IPS-NIHi7 (cell line): ENCODE data around the gene OLFM2.
"Not testable (repeated sequence)": the region's sequence is repeated elsewhere in the genome, so short reads cannot be mapped to it uniquely, and the experiment has no call there.

ENCODE experiments used
- DNase-seq: peaks from one replicate; pipeline ENCODE4 v3.0.0; 2012; ENCODE audit warnings: mixed read lengths; ENCODE audit errors: extremely low spot score

Gene OLFM2

DNA sequence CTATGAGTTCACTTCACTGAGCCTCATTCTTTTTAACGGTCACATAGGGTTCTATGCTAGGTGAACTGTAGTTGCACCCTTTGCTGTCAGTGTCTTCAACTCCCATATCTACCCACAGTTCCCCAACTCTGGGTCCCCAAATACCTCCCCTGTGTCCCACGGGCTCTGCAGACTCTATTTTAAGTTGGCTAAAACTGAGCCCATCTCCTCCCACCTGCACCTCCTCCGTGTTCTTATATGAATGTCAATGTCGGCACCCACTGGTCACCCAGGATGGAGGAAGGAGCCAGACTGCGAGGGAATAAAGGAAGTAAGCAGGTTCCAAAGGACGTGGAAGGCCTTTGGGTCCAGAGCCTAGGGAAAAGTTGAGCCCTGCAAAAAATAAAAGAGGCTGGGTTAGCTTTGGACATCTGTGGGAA is 102.0 kb downstream of the OLFM2 start:
- no peak for DNase-seq

DNA sequence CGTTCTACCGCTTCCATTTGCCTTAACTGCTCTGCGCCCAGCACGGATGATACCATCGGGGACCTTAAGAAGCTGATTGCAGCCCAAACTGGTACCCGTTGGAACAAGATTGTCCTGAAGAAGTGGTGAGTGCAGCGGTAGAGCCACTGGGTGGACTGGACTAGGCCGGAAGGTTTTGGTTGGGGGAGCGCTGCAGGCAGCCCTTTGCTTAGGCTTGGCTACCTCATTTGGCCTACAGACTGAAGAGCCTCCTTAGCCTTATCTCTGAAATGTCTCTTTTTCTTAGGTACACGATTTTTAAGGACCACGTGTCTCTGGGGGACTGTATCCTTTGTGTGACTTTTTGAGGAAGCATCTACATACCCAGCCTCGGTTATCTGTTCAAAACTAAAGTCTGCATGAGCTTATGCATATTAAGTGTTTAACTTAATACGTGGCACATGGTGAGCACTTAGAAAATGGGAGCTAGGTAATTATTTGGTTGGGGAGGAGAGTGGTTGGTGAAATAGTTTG is 107.7 kb downstream of the OLFM2 start:
- DNase-seq, result no peak

DNA sequence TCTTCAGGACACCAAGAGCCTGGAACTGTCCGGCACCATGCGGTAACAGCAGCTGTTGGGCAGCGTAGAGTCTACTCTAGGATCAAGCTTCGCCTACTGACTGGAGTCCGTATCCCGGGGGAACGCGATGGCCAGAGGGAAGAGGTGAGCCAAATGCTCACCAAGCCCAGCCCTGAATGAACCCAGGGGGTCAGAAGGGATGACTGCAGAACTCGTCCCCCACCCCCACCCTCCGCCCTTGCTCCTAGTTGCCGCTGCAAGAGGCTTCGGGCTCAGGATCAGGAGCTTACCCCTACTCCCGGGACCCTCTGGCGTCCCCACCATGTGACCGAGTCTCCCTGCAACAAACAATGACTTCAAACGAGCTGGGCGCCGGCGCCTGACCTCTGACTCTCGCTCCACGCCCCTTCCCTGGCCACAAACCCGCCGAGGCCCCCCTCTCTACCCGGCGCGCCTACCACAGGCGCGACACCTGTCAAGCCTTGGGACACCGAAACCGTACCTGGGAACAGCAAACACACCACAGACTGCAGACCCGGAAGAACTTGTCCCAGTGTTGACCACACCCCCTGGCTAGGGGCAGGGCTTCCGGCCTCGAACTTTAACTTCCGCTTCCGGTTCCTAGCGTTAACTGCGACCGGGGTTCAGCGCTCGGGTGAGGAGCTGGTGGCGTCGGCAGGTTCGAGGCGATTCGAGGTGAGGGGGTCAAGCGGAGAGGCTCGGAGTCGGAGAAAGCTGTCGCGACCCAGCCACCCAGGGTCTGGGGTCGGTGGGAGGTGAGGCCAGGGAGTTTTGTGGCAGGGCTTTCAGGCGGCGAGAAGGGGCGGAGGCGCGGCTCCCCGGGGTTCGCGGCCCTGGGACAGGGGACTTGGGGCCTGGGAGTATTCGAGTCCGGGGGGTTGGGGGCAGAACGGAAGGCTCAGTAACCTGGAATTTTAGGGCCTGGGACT is 108.8 kb downstream of the OLFM2 start, which contains the start of gene UBL5:
UBL5 (plus strand) TSS at position 630 of the 950 bp plus-strand sequence. CDS start 420 bp downstream, outside the sequence.
- DNase-seq, result peak; percentile 89

DNA sequence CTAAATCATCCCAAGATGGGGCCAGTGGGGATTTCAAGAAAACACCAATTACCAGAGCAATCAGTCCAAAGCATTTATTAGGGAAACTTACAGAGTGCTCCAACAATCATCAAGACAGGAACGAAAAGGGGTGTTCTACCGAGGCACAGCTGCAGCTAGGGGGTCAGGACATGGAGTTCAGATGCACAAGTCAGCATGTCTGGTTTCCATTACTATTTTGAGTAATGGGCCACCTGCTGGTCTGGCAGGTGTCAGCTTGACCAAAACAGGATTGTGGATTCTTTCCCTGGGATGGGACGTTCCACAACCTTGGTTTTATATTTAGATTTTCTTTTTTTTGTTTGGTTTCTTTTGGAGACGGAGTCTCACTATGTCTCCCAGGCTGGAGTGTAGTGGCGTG is 112.5 kb downstream of the OLFM2 start:
- DNase-seq, result no peak

DNA sequence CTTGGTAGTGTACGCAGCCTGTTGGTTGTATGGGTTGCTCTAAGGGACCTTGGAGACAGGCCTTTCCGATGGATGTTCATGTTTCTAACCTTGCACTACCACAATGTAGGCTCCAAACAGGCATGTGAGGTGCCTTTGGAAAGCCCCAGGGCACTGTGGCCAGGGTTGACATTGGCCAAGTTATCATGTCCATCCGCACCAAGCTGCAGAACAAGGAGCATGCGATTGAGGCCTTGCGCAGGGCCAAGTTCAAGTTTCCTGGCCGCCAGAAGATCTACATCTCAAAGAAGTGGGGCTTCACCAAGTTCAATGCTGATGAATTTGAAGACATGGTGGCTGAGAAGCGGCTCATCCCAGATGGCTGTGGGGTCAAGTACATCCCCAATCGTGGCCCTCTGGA is 116.3 kb downstream of the OLFM2 start:
- not testable (repeated sequence) for DNase-seq

DNA sequence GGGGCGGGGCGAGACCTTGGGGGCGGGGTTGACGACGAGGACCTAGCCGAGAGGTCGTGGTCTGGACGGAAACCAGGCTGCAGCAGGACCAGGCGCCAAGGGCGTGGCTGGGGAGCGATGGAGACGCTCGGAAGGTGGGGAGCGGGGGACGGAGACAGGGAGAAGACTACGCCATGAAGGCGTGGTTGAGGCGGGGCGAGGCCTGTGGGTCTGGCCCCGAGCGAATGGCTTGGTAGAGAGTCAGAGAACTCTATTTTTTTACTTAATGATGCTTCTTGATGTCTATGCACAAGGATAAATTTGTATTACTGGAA is 116.8 kb downstream of the OLFM2 start:
- no peak for DNase-seq

DNA sequence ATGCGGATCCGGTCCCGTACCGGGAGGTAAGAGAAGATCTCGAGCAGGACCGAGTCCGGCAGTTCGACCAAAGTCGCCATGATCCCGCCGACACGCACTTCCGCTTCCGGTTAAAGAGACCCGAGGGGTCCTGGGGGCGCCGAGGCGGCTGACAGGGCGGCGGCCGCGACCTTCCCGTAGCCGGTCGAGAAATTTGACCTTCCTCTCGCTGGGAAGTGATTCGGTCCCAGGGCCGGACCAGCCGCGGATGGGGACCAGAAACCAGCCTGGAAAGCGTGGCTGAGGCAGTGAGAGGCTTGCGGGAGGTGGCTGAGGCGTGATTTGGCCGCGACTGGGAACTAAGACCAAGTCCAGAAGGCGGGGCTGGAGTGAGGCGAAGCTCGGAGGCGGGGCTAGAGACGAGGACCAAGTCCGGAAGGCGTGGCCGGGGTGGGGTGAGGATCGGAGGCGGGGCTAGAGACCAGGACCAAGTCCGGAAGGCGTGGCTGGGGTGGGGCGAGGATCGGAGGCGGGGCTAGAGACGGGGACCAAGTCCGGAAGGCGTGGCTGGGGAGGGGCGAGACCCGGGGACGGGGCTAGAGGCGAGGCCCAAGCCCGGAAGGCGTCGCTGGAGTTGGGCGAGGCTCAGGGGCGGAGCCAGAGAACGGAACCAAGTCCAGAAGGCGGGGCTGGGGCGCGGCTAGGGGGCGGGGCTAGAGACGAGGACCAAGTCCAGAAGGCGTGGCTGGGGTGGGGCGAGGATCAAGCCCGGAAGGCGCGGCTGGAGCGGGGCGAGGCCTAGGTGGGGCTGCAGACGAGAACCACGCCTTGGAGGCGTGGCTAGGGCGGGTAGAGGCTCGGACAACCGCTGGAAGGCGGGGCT is 117.3 kb downstream of the OLFM2 start, which contains the start of gene FBXL12:
FBXL12 (minus strand) TSS at position 346 of the 862 bp plus-strand sequence; CDS start at position 80, 266 bp downstream.
- DNase-seq, result peak; percentile 92

DNA sequence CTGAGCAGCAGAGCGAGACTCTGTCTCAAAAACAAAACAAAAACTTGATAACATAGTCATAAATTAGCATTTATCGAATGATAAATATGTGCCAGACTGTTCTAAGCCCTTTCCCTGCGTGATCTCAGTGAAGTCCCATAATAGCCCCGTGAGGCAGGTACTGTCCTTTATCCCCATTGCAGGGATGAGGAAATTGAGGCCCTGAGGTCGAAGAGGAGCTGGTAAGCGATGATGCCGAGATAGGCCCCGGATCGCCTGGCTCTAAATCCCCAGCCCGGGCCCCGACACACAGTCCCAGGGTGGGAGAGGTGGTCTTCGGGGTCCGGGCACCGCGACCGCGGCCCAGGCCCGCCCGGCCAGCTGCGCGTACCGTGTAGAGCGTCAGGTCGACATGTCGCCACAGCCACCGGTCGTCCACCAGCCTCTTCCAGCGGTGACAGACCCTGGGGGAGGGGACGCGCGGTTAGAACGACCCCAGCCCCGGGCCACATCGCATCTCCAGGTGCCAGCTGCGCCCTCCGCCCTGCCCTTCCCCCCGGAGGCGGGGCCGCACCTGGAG is 118.1 kb downstream of the OLFM2 start:
- no peak for DNase-seq

DNA sequence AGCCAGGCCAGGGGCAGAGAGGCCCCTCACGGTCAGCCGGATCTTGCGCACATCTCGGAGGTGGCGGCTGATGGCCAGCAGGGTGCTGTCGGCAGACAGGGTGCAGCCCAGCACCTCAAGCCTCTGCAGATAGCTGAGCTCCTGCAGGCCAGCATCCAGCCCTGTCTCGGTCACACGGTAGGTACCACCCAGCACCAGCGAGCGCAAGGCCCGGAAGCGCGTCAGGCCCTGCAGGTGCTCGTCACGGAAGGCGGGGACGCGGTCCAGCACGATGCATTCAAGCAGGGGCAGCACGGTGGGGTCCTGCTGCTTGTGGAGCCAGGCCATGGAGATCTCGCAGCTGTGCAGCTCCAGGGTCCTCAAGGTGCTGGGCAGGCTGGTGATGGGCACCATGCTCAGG is 125.2 kb downstream of the OLFM2 start:
- no peak for DNase-seq

DNA sequence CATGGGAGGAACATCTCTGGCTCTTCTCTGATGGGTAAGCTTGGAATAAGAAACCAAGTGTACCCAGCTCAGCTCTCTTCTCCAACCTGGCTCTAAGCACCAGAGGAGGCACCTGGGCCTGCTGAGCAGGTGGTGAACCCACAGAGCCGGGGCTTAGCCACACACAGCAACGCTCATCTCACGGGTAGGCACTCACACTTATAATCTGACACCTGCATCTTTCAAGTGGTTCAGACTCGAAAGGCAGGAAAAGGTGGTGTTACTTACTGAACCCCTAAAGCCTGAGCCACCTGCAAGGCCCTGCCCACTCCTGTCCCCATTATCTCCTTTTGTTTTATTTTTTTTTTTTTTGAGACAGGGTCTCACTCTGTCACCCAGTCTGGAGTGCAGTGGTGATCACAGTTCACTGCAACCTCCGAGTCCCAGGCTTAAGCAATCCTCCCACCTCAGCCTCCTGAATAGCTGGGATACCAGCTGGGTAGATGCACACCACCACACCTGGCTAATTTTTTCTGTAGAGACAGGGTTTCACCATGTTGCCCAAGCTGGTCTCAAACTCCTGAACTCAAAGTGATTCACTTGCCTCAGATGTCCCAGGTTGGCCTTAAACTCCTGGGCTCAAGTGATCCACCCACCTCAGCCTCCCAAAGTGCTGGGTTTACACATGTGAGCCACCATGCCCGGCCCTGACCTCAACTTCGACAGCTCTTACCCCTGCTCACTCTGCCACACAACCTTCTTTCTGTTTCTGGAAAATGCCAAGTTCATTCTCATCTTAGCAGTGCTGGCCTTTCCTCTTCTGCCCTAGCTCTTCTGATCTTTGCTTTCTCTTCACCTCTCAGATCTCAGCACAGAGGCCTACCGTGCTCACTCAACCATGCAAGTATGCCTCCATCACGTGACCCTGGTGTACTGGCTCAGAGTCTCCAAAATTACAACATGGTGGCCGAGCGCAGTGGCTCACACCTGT is 127.2 kb downstream of the OLFM2 start:
- DNase-seq, result no peak

DNA sequence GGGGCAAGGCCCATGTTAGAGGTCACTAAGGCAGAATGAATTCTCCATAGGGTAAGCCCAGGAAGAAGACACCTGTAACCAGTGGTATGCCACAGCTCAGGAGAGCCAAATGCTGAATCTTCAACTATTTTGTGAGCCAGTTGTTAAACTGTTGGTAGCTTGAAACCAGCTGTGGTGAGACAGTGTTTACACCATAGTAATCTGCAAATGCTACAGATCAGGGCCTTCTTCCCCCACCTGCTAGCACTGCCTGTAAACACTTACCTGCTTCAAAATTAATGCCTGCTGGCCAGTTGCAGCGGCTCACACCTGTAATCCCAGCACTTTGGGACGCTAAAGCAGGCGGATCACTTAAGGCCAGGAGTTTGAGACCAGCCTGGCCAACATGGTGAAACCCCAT is 129.5 kb downstream of the OLFM2 start:
- no peak for DNase-seq
